ENCODE measurements around the gene MS4A1.
"Not testable (repeated sequence)": the region's sequence is repeated elsewhere in the genome, so short reads cannot be mapped to it uniquely, and the experiment has no call there.

The MS4A1 gene

DNA sequence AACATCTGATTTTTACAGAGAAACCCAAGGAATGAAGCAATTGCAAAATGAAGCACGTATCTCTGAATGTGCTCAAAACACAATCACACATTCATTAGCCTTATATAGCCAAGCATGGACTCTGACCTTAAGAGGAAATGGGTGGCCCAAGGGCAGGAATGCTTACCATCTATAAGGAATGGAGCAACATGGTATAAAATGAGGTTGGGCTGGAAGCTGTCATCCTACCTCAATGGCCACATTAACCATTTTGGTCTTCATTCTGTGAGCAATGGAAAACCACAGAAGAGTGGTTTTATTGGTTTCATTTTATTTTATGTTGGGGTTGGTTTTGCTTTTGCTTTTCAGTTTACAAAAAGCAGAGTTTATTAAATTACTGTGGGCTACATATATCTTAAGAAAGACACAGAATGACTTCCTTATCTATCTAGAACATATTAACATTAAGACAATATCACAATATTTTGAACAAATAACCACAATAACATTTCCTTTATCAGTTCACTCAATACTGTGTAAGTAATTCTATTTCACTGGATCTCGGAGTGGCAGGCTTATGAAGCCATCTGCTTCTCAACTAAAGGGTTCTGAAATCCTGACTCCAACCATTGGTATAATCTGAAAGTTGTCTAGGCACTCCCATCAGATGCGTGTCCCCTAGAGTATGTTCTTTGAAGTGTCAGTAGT lies 48.7 kb downstream of the MS4A1 start:
- DNase-seq = no peak

DNA sequence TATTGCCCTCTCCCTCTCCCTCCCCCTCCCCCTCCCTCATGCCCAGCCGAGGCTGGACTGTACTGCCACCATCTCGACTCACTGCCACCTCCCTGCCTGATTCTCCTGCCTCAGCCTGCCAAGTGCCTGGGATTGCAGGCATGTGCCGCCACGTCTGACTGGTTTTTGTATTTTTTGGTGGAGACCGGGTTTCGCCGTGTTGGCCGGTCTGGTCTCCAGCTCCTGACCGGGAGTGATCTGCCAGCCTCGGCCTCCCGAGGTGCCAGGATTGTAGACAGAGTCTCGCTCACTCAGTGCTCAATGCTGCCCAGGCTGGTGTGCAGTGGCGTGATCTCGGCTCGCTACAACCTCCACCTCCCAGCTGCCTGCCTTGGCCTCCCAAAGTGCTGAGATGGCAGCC lies 54.0 kb downstream of the MS4A1 start:
- not testable (repeated sequence) for DNase-seq

DNA sequence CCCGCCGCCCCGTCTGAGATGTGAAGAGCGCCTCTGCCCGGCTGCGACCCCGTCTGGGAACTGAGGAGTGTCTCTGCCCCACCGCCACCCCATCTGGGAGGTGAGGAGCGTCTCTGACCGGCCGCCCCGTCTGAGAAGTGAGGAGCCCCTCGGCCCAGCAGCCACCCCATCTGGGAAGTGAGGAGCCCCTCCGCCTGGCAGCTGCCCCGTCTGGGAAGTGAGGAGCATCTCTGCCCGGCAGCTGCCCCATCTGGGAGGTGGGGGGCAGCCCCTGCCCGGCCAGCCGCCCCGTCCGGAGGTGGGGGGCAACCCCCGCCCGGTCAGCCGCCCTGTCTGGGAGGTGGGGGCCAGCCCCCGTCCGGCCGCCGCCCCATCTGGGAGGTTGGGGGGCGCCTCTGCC lies 54.6 kb downstream of the MS4A1 start:
- DNase-seq = not testable (repeated sequence)

DNA sequence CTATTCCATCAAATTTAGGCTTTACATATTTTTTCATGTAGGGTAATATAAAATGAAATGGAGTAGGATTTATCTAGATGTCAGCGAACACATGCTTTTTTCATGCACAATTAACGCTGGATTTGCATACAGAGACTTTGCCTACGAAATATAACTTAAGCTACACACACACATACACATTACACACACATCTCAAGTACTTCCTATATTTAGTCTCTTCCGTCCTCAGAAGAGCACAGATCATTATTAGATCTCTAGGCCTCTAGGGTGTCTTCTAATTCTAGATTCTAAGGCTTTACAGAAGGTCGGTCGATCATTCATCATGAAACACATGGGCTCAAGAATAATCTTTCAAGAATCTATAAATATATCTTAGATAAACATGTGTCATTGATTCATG lies 55.7 kb downstream of the MS4A1 start:
- no peak for DNase-seq

DNA sequence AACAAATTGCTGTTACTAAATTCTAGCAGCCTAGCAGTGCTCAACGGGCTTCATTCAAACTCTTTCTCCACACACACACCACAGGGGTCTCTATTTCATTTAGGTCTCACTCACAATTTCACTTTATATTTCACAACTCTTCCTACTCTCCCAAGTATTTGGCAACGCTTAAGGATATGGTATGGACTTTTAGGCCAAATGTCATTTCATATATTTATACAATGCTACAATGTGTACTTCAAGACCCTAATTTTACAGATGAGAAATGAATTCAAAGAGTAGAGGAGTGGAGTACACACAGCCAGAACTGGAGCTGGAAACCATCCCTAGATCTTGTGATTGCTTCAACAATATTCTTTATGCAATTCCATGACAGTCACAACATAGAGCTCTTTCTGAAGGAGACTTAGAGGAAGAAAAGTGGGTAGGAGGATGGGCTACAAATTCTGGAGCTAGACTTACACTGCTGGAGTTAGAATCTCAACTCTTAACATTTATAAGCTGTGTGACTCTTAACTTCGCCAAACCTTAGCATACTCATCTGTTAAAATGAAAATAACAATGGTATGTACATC lies 57.1 kb downstream of the MS4A1 start:
- DNase-seq = no peak

DNA sequence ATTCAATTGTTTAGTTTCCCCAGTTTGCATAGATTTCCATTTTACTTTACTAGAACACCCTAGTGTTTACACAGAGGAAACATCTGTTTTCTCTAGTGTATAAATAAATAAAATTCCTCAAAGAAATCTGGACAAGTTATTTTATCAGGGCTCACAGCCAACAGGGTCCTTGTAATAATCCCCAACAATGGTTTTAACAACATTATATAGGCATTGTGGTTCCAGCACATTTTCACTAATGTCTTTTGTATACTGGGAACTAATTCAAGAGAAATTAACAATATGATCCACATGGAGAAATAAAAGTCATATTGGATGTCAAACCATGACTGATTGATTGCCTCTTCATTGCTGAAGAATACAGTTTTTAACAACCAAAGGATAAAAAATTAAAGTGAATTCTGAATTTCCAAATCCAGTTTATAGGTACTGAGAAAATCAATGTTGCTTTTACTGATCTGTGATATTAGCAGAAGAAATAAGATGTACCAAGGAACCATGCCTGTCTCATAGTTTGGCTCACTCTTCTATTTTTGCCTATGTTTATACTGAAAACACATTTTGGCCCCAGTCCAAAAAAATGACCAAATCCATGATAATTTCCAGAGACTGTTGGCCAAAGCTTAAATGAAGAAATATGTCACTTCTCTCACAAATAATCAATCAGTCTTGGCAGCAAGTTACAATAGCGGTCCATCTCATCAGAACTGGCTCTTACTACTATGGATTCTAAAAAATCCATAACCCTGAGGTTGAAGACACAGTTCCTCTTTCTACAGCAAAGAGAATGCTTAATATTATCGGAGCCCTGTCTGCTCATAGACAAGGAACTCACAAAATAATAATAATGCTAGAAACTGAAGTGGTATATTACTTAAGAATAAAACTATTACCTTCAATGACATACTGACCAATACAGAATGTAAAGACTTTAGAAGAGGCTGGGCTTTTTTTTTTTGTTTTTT lies 58.1 kb downstream of the MS4A1 start:
- DNase-seq = no peak

DNA sequence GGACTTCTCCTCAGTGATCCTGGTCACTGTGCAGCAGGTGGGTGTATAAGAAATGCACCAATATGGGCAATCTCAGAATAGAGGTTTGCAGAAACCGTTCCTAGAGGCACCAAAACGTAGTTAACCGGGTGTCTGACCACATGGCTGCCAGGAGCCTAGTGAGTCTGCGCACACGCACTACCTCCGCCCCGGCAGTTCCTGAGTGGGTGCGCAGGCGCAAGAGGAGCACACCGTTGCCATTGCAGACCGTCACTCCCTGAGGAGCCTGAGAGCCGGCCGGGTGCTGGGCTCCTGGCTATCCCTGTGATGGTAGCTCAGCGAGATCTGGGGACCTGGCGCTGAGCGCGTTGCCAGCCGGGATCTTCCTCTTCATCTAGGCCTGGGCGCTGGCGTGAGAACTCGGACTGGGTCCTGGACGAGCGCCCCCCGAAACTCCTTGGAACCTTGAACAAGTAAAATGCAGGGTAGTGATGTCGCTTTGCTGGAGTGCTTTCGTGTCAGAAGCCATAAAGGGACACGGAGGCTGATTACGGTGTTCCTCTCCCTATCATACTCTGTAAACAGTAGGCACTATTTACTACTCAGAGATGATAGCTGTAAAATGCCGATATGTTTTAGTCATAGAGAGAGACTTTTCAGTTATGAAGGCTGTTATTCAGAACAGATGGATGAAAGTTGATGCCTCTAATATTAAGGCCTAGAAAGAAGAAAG lies 59.7 kb downstream of the MS4A1 start, which contains the start of gene MS4A13:
Gene MS4A13, plus strand, starts transcription at position 249 of the 712 bp plus-strand sequence. CDS start 2,692 bp downstream, outside the sequence.
- no peak for DNase-seq

All from activated gamma-delta T cell (primary cell).